Measurements from ENCODE around the gene EPS15. TPM values are rescaled to one million over a fixed set of nuclear protein-coding genes. Genes with fewer than 3 reads are reported as not detected.

Gene EPS15
- total RNA-seq, 1 donor from 2014 or later = 81.4 TPM

GRCh38 chr1:51552929-51553807, 34.1 kb upstream of the EPS15 start:
- no peak for TF ChIP-seq CTCF (IDR thresholded peaks at IDR 0.05)
- Mint-ChIP-seq H3K4me3 (ENCODE audit: unreplicated experiment) (no peak overlapping the region), H3K36me3 (ENCODE audit: low read depth) (no peaks in the 10 kb centered on the region), H3K9me3 (ENCODE audit: low read depth) (no peaks in the 10 kb centered on the region), H3K4me1 (ENCODE audit: low read depth) (peaks cover 17% of the 10 kb centered on the region), H3K27ac (ENCODE audit: unreplicated experiment) (no peak overlapping the region), H3K27me3 (ENCODE audit: low read depth) (no peaks in the 10 kb centered on the region)
- DNase-seq (ENCODE audit: low spot score) = no peak

- Mint-ChIP-seq H3K9me3 (ENCODE audit: low read depth) (no peaks in the 10 kb centered on the region), H3K36me3 (ENCODE audit: low read depth) (no peaks in the 10 kb centered on the region), H3K27ac (ENCODE audit: unreplicated experiment) (no peak overlapping the region), H3K4me1 (ENCODE audit: low read depth) (peaks cover 10% of the 10 kb centered on the region), H3K4me3 (ENCODE audit: unreplicated experiment) (no peak overlapping the region), H3K27me3 (ENCODE audit: low read depth) (no peaks in the 10 kb centered on the region)
- DNase-seq (ENCODE audit: low spot score) = no peak
- no peak for TF ChIP-seq CTCF (IDR thresholded peaks at IDR 0.05)
Observed at GRCh38 chr1:51551848-51552296, 32.8 kb upstream of the EPS15 start.

- no peaks in the 10 kb centered on the region for H3K36me3 Mint-ChIP-seq (ENCODE audit: low read depth)
- H3K27ac Mint-ChIP-seq (ENCODE audit: unreplicated experiment) = no peak overlapping the region
- no peak for TF ChIP-seq CTCF (IDR thresholded peaks at IDR 0.05)
- peaks cover 6% of the 10 kb centered on the region for H3K4me1 Mint-ChIP-seq (ENCODE audit: low read depth)
- H3K9me3 Mint-ChIP-seq (ENCODE audit: low read depth) = no peaks in the 10 kb centered on the region
- no peak overlapping the region for H3K4me3 Mint-ChIP-seq (ENCODE audit: unreplicated experiment)
- no peak for DNase-seq (ENCODE audit: low spot score)
- no peaks in the 10 kb centered on the region for H3K27me3 Mint-ChIP-seq (ENCODE audit: low read depth)
Observed at GRCh38 chr1:51551081-51551480, 32.0 kb upstream of the EPS15 start.

- no peak for DNase-seq (ENCODE audit: low spot score)
- Mint-ChIP-seq H3K36me3 (ENCODE audit: low read depth) (no peaks in the 10 kb centered on the region), H3K4me3 (ENCODE audit: unreplicated experiment) (no peak overlapping the region), H3K27me3 (ENCODE audit: low read depth) (no peaks in the 10 kb centered on the region), H3K27ac (ENCODE audit: unreplicated experiment) (no peak overlapping the region), H3K9me3 (ENCODE audit: low read depth) (no peaks in the 10 kb centered on the region), H3K4me1 (ENCODE audit: low read depth) (peaks cover 4% of the 10 kb centered on the region)
- no peak for TF ChIP-seq CTCF (IDR thresholded peaks at IDR 0.05)
Observed at GRCh38 chr1:51549901-51550300, 30.8 kb upstream of the EPS15 start.

- Mint-ChIP-seq H3K27me3 (ENCODE audit: low read depth) (no peaks in the 10 kb centered on the region), H3K27ac (ENCODE audit: unreplicated experiment) (peak overlapping the region; percentile 24), H3K4me3 (ENCODE audit: unreplicated experiment) (no peak overlapping the region), H3K36me3 (ENCODE audit: low read depth) (no peaks in the 10 kb centered on the region), H3K4me1 (ENCODE audit: low read depth) (peaks cover 4% of the 10 kb centered on the region), H3K9me3 (ENCODE audit: low read depth) (no peaks in the 10 kb centered on the region)
- no peak for TF ChIP-seq CTCF (IDR thresholded peaks at IDR 0.05)
- no peak for DNase-seq (ENCODE audit: low spot score)
Observed at GRCh38 chr1:51549016-51549619, 30.1 kb upstream of the EPS15 start.
